Smooth muscle cell (in vitro differentiated cells): ENCODE measurements around the gene FAM120C. TPM values are rescaled to one million over a fixed set of nuclear protein-coding genes. Genes with fewer than 3 reads are reported as not detected.

Experiments
- DNase-seq: peaks from one replicate; lab custom pipeline; 2025; ENCODE audit not compliant: unreplicated experiment; lab: John Stamatoyannopoulos, UW
- H2AFZ ChIP-seq: fragments of 200-600 bp; sonication (generic); 2 replicates; pipeline ENCODE4 v1.6.0; 2016; ENCODE audit warnings: antibody characterized with exemption, low read depth, mild to moderate bottlenecking
- H3F3A ChIP-seq: fragments of 200-600 bp; sonication (generic); 2 replicates; pipeline ENCODE4 v1.6.0; 2017; ENCODE audit warnings: antibody characterized with exemption, low read depth
- H3K27ac ChIP-seq: fragments of 200-600 bp; sonication (generic); 2 replicates; pipeline ENCODE4 v1.5.1; 2016; ENCODE audit warnings: low read depth, mild to moderate bottlenecking
- H3K27me3 ChIP-seq: fragments of 200-600 bp; sonication (generic); 2 replicates; pipeline ENCODE4 v1.6.1; 2016; ENCODE audit warnings: low read depth, mild to moderate bottlenecking
- H3K36me3 ChIP-seq: fragments of 200-600 bp; sonication (generic); 2 replicates; pipeline ENCODE4 v1.5.1; 2016; ENCODE audit warnings: low read depth
- H3K4me1 ChIP-seq: fragments of 200-600 bp; sonication (generic); 2 replicates; pipeline ENCODE4 v1.5.1; 2016; ENCODE audit warnings: low read depth
- H3K4me2 ChIP-seq: fragments of 200-600 bp; sonication (generic); 2 replicates; pipeline ENCODE4 v1.6.0; 2016; ENCODE audit warnings: mild to moderate bottlenecking
- H3K4me3 ChIP-seq: fragments of 200-600 bp; sonication (generic); 2 replicates; pipeline ENCODE4 v1.5.1; 2016; ENCODE audit warnings: mild to moderate bottlenecking
- H3K79me2 ChIP-seq: fragments of 200-600 bp; sonication (generic); 2 replicates; pipeline ENCODE4 v1.6.0; 2016; ENCODE audit warnings: low read depth, mild to moderate bottlenecking
- H3K9ac ChIP-seq: fragments of 200-600 bp; sonication (generic); 2 replicates; pipeline ENCODE4 v1.6.0; 2016; ENCODE audit warnings: low read depth
- H3K9me3 ChIP-seq: fragments of 200-600 bp; sonication (generic); replicated peaks from 2 replicates; pipeline ENCODE4 v1.5.1; 2016; ENCODE audit warnings: low read depth
- H4K20me1 ChIP-seq: fragments of 200-600 bp; sonication (generic); 2 replicates; pipeline ENCODE4 v1.6.0; 2016; ENCODE audit warnings: low read depth
- CTCF ChIP-seq: fragments of 200-600 bp; sonication (generic); IDR thresholded peaks from 2 replicates; pipeline ENCODE4 v1.5.1; 2017; ENCODE audit warnings: borderline replicate concordance, mild to moderate bottlenecking, antibody characterized with exemption; ENCODE audit not compliant: insufficient read depth, poor library complexity, severe bottlenecking
- WGBS: methylation state at CpG from one replicate; pipeline ENCODE4 v1.1.7; 2016; ENCODE audit warnings: low lambda C conversion rate; 5-methylcytosine and 5-hydroxymethylcytosine counted together
- polyA plus RNA-seq: library from polyadenylated mRNA; unstranded; fragments of >200 nt; fragmentation: Nextera tagmentation; extraction: Ambion mirVana; gene quantifications from 2 replicates; pipeline ENCODE4 v1.2.1, GENCODE V29; 2016
- total RNA-seq: library from RNA; depleted of rRNA; stranded (reverse); fragments of >200 nt; gene quantifications from 2 replicates; pipeline ENCODE4 v1.2.3, GENCODE V29; 2014

The FAM120C gene
- total and polyA plus RNA-seq, 2 experiments from 2014 or later, result 2.0 to 4.1 TPM

DNA sequence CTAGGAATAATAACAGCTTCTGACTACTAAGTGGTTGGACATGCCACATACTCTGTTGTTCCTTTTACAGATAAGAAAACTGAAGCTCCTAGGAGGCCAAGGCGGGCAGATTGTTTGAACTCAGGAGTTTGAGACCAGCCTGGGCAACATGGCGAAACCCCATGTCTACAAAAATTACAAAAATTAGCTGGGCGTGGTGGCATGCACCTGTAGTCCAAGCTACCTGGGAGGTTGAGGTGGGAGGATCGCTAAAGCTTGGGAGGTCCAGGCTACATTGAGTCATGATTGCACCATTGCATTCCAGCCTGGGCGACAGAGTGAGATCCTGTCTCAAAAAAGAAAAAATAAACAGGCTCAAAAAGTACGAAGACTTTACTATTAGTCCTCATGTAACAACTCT is 108.2 kb downstream of the FAM120C start:
- Histone ChIP-seq H3K27ac (no peak overlapping the region), H3K4me1 (no peaks in the 10 kb centered on the region), H3K27me3 (no peaks in the 10 kb centered on the region), H3K9ac (no peak overlapping the region), H3K9me3 (no peaks in the 10 kb centered on the region), H3K4me3 (no peak overlapping the region), H3K4me2 (no peak overlapping the region), H3K79me2 (no peaks in the 10 kb centered on the region), H3F3A (no peaks in the 10 kb centered on the region), H3K36me3 (no peaks in the 10 kb centered on the region), H4K20me1 (no peaks in the 10 kb centered on the region), H2AFZ (no peak overlapping the region)
- TF ChIP-seq CTCF, result no peak
- WGBS, result 86% methylated on average over 6 of the region's 6 CpGs
- DNase-seq, result no peak

- no peak overlapping the region for H2AFZ ChIP-seq
- no peaks in the 10 kb centered on the region for H3K79me2 ChIP-seq
- no peaks in the 10 kb centered on the region for H3F3A ChIP-seq
- WGBS, result 56% methylated on average over 2 of the region's 2 CpGs
- H3K4me2 ChIP-seq, result no peak overlapping the region
- H3K27ac ChIP-seq, result no peak overlapping the region
- no peaks in the 10 kb centered on the region for H3K27me3 ChIP-seq
- H3K4me3 ChIP-seq, result no peak overlapping the region
- no peak overlapping the region for H3K9ac ChIP-seq
- TF ChIP-seq CTCF, result no peak
- H4K20me1 ChIP-seq, result no peaks in the 10 kb centered on the region
- H3K4me1 ChIP-seq, result no peaks in the 10 kb centered on the region
- H3K36me3 ChIP-seq, result no peaks in the 10 kb centered on the region
- no peak for DNase-seq
- no peaks in the 10 kb centered on the region for H3K9me3 ChIP-seq
Measured at GRCh38 chrX:54067766-54068165, 115.3 kb downstream of the FAM120C start.

GRCh38 chrX:54066841-54067240 is 116.2 kb downstream of the FAM120C start:
- Histone ChIP-seq H3K4me1 (no peaks in the 10 kb centered on the region), H3K9ac (no peak overlapping the region), H3K27me3 (no peaks in the 10 kb centered on the region), H3K36me3 (no peaks in the 10 kb centered on the region), H3K79me2 (no peaks in the 10 kb centered on the region), H3K9me3 (no peaks in the 10 kb centered on the region), H3K4me2 (no peak overlapping the region), H3K4me3 (no peak overlapping the region), H3K27ac (no peak overlapping the region), H4K20me1 (no peaks in the 10 kb centered on the region), H2AFZ (no peak overlapping the region), H3F3A (no peaks in the 10 kb centered on the region)
- DNase-seq, result no peak
- TF ChIP-seq CTCF, result no peak

DNA sequence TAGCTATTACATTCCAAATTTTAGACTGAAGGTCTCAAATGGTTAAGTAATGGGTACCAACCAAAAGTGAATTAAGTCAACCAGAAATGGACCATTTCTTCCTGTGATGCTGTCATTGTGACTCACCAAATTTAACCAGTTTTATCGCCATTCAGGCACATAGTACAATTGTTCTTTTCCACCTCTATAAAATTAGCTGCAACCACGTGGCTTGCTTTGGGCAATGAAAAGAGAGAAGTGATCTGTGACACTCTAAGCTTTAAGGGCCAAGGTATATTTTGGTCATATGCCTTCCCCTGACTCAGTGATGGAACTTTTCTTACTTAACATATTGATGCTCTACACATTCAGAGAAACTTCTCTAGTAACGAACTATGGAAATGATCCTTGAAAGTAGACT is 118.5 kb downstream of the FAM120C start:
- no peak for TF ChIP-seq CTCF
- H3K4me3 ChIP-seq, result no peak overlapping the region
- WGBS, result 79% methylated on average over 3 of the region's 3 CpGs
- no peaks in the 10 kb centered on the region for H3K4me1 ChIP-seq
- H3K27ac ChIP-seq, result no peak overlapping the region
- H3K9ac ChIP-seq, result no peak overlapping the region
- no peaks in the 10 kb centered on the region for H3K27me3 ChIP-seq
- H4K20me1 ChIP-seq, result no peaks in the 10 kb centered on the region
- no peaks in the 10 kb centered on the region for H3K9me3 ChIP-seq
- H3F3A ChIP-seq, result no peaks in the 10 kb centered on the region
- no peak overlapping the region for H3K4me2 ChIP-seq
- H2AFZ ChIP-seq, result no peak overlapping the region
- H3K36me3 ChIP-seq, result no peaks in the 10 kb centered on the region
- no peak for DNase-seq
- no peaks in the 10 kb centered on the region for H3K79me2 ChIP-seq
